Measurements from ENCODE around the gene PLB1.

The PLB1 gene

DNA sequence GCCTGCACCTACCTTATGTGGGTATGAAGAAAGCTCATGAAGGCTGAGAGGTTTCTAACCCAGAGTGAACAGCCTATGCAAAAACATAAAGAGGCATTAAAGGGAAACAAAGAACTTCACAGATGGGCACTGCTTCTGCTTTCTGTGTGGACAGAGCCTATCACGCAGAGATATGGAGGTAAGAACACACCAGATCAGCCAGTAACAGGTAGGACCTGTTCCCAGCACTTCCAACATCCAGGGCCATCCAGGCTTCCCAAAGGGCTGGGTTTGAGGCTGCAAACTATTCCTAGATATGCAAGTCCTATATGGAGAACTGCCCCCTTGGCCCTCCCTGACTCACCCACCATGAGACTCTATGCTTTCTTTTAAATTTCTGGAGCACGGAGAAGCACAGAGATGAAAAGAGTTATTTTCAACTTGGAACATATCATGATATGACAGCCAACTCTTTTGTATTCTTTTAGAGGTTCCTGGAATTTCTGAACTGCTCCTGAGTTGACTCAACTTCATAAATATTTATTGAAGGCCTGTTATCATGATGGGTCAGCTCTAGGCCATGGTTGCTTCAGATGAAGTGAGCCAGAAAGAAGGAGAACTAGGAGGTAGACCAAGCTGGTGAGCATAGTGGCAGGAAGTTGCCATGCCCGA, 178.3 kb downstream of the PLB1 start:
- DNase-seq = no peak

DNA sequence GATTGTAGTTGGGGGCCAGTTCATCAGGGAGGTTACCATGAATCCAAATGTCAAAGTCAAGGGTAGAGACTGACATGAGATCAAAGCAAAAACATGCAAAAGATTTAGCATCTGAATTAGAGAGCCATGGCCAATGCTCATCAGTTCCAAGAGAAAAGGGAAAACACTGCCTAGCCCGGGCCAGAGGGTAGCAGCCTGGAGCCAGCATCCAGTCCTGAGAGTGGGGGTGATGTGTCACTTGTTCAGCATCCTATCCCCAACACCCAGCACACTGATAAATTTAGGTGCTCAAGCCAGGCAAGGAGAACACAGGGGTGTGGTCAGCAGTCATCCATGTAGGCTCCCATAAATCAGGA, 178.8 kb downstream of the PLB1 start:
- no peak for DNase-seq

DNA sequence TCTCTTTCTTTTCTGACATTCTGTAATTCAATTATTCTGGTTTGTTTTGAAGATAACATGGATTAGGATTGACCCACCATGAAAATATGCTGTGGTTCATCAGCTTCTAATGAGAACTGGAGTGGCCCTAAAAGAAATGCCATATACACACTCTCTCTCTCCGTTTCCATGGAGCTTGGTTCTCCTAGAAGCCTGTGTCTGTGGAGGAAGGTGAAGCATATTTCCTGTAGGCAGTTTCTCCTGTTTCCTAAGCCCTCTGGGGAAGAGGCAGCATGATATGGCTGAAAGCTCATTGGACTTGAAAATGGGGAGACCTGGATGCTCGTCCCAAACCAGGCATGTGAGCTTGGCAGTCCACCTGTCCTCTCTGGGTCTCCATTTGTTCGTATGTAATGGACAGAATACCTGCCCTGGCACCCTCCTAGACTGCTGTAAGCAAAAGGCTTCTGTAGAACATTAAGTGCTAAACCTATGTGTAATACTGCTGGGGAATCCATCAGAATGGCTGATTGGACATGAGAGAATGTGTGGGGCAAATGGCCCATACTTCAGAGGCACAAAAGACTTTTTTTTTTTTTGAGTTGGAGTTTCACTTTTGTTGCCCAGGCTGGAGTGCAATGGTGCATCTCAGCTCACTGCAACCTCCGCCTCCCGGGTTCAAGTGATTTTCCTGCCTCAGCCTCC, 180.4 kb downstream of the PLB1 start:
- no peak for DNase-seq

GRCh38 chr2:28678175-28678855, 182.5 kb downstream of the PLB1 start:
- DNase-seq = no peak

DNA sequence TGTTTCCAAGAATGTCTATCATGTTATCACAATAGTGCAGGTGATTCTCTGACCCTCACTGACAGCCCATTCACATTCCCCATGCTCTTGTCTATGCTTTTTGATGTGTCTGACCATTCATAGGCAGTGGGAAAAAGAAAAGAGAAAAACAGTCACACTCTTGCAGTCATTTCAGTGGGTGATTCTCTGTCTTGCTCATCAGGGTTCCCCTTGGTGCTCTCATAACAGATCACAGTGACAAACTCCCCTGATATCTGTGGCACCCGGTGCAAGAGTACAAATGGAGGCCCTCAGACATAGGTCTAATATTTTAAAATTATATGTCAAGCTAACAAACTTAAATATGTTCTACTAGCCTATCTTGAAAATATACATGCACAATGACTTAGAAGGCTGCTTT, 183.1 kb downstream of the PLB1 start:
- DNase-seq = peak; percentile 49

- no peak for DNase-seq
Observed at GRCh38 chr2:28680657-28681056, 184.8 kb downstream of the PLB1 start.

- peak; percentile 73 for DNase-seq
Observed at GRCh38 chr2:28681158-28681571, 185.3 kb downstream of the PLB1 start.

DNA sequence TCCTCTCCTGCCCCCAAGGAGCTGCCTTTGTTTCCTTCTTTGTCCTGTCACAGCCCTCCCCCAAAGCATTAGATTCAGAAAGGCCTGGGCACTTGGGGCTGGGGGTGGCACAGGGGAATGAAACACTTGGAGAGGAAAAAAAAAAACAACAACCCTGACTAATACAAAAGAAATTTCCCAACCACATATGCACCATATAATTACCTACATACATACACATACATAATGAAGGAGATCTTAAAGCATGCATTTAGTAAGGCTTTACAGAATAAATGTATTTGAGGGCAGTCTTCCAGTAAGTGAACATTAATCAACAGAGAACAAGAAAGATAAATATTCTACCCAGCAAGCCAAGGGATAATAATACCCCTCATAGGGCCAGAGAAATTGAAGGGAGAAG, 185.7 kb downstream of the PLB1 start:
- DNase-seq = no peak

DNA sequence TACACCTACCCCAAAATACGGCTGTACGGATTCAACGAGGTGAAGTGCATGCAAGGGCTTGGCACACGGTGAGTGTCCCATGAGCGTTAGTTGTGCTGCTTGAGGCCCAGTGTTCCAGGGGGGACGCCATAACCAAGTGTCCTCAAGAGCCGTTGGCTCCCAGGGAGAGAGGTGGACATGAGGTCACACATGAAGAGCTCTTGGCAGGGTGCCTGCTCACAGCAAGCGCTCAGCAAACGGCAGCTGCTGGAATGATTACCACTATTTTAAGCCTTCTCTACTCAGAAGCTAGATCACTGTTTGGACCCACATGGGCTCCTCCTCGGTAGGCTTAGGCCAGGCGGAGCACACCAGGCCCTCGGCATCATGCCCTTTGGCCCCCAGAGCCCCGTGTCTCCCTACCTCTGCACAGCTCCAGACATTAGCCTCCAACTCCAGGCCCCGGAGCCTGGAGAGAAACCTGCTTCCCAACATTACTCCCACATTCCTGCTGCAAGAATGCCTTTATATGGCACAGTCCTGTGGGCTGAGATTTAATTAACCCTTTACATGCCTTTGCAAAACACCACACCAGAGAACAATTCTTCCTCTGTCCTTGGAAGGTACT, 187.3 kb downstream of the PLB1 start:
- DNase-seq = no peak

- DNase-seq = no peak
Observed at GRCh38 chr2:28684142-28684858, 188.4 kb downstream of the PLB1 start.

- DNase-seq = no peak
Observed at GRCh38 chr2:28687171-28687570, 191.3 kb downstream of the PLB1 start.

DNA sequence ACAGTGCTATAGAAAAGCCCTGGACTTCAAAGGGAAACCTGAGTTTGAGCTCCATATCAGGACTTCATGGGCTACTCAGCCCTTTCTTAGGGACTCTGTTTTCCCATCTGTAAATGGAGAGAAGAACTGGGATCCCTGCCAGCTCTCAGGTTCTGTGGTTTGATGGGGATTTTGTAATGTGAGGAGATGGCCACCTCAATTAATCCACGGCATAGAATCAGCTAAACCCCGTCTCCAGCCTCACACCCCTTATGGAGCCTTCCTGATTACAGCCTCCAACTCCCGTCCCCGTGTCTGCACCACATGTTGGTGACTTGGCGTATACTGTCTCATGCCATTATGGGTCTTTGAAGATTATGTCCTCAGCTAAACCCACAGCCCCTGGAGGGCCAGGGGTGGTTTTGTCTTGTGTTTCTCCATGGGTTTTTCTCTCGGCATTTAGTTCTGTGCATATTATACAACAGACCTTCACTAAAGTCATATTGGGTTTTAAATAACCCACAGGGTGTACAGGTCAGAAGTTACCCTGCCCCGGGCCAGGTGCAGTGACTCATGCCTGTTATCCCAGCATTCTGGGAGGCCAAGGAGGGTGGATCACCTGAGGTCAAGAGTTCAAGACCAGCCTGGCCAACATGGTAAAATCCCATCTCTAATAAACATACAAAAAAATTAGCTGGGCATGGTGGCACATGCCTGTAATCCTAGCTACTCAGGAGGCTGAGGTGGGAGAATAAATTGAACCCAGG, 192.0 kb downstream of the PLB1 start:
- DNase-seq = no peak

DNA sequence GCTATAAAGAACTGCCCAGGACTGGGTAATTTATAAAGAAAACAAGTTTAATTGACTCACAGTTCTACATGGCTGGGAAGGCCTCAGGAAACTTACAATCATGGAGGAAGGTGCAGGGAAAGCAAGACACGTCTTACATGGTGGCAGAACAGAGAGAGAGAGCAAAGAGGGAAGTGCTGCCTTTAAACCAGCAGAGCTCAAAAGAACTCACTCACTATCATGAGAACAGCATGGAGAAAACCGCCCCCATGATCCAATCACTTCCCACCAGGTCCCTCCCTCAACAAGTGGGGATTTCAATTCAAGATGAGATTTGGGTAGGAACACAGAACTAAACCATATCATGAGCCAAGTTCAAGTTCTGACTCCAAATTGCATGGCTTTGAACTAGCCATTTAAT, 193.0 kb downstream of the PLB1 start:
- DNase-seq = no peak

GRCh38 chr2:28689771-28690170, 193.9 kb downstream of the PLB1 start:
- DNase-seq = no peak

DNA sequence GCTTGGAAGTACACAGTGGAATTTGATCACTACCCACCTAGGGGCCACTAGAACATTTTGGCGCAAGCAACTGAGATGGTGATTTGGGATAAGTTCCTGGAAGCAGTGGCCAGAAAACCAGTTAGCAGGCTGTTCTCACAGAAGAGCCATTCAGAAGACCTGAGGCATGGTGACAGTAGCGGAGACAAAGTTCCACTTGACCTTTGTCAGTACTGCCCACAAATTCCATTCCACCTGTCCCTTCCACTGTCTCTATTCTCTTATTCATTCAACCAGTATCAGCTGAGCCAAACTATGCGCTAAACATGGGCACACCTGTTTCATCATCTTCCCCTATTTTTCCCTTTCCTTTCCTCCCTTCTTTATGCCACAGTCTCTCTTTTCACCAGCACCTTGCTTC, 196.6 kb downstream of the PLB1 start:
- no peak for DNase-seq

- no peak for DNase-seq
Observed at GRCh38 chr2:28693223-28693622, 197.4 kb downstream of the PLB1 start.
